Activated gamma-delta T cell treated with anti-CD3 and anti-CD28 coated beads, Interleukin-2, amount 50 U/mL, for 16 hours (primary cell): ENCODE measurements around the gene RIN3.

Experiments used
- DNase-seq: peaks from one replicate; pipeline ENCODE4 v3.0.0-alpha.2; 2020; ENCODE audit warnings: low read depth

Gene RIN3

DNA sequence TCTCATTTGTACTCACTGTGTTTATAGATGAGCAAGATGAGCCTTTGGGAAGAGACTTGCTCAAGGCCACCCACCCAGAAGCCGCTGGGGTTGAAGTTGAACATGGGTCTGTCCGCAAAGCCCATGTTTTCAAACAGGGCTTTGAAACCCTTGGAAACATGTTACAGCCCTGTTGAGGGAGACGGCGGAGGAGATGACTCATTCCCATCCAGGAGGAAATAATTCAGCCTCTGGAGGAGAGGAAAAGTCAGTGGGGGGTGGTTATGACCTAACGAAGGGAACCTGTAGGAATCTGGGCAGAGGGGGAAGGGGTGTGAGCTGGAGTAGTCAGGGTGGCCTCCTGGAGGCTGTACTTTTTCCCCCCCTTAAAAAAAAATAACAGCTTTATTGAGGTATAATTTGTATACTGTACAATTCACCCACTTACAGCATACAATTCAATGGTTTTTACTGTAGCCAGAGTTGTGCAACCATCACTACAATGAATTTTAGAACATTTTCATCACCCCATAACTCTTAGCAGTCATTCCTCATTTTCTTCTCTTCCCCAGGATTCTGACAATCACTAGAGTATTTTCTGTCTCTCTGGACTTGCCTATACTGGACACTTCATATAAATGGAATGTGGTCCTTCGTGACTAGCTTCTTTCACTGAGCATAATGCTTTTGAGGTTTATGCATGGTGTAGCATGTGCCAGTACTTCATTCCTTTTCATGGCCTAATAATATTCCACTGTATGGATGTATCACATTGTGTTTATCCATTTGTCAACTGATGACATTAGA lies 1.9 kb upstream of the RIN3 start:
- no peak for DNase-seq

DNA sequence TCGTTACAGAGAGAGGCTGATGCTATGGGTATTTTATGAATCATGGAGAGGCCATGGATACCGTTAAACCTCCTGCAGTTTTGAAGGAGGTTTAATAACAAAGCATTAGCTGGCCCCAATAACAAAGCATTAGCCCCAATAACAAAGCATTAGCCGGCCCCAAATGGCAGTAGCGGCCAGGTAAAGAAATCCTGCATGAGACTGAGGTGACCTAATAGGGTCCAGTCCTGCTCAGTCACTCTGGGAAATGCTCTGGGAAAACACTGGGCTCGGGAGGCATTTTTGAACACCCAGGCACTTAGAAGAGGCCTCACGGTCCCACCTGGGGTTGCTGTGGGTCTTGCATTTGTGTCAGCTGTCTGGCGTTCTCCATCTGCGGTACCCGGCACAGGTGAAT lies 776 bp upstream of the RIN3 start:
- DNase-seq = no peak

DNA sequence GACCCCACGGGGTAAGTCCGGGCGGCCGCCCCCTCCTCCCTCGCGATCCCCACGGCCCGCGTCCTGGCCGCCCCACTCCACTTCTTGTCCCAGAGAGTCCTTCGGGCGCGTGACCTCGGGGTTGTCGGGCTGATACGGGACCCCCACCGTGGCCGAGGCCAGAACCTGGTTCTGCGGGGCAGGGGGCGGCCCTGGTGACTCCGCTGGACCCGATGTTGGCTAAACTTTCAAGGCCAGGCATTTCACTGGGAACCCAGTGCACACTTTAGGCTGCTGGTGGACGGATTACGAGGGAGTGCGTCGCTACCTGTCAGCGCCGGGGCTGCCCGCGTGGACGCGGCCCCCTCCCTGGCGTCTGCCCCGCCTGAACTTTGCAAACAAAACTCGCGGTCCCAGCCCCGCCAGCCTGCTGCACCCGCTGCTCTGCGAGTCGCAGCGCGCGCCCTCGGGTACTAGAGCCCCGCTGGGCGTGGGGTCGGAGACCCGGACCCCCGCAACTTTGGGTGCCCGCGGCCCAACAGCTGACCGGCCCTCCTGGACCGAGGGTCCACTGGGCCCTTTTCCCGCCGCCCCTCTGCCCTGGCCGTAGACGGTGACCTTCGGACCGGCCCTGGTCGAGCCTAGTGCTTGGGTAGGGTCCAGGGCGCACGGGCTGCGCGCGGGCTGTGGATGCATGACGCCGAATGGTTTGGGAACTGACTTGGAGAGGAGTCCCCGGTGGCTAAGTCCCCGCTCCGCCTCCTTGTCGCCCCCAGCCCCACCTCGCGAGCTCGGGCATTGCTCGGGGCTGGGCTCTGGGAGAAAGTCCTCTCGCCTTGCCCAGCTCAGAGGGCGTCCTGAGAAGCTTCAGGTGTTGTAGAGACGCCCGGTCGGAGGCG lies 624 bp downstream of the RIN3 start:
- no peak for DNase-seq

DNA sequence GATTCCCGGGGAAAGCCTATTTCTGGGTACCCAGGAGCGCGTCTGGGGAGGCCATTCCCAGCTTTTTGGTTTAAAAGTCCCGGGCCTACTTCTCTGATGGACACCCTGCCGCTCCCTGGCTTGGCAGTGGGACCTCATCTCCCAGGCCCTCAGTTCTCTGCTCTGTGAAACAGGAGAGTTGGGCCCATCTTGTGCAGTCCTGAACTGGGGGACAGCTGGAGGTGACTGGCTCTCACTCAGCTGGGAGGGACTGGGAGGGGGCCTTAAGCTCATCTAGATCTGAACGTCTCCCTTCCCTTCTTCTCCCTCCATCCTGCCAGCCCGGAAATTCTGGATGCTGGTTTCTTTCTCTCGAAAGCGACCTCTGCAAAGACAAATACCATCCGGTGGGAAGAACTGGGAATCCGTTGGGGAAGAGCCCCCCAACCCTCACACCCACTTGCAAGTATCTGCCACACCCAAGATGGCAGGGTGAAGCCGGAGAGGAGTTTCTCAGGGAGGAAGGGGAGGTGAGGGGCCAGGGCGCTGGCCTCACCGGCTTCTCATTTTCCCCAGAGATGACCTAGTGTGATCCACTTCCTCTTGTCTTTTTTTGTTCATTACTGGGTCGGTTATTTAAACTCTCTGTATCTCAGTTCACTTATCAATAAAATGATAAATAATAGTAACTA lies 1.4 kb downstream of the RIN3 start:
- no peak for DNase-seq

DNA sequence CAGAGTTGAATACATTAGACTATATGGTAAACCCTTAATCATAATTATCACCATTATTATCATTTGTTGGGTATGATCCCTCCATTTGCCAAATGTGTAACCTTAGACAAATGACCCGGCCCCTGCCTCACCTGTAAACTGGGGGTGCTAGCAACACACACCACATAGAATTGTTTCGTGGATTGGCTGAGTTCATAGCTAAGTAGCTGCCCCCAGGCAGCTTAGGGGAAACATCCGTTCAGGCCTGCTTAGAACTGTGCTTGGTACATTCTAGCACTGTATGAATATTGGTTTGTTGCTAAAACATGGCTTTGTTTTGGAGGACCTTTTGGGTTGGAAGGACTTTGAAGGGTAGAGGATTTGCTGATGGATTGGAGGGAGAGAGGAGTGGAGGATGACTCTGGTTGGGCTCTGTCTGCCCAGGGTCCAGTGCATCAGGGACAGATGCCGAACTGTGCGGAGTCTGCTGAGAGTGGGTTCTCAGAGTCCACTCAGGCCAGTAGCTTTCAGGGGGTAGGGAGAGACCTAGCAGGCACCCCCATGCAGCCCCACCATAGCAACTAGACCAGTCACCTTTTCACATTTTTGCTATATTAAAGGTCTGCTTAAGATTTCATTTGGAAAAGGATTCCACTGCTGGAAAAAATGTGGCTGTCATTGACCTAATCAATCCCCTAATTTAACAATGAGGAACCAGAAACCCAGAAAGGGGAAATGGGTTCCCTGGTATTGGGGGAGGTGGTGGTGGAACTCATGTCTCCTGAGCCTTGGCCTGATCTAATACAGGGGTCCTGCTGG lies 2.2 kb downstream of the RIN3 start:
- no peak for DNase-seq

DNA sequence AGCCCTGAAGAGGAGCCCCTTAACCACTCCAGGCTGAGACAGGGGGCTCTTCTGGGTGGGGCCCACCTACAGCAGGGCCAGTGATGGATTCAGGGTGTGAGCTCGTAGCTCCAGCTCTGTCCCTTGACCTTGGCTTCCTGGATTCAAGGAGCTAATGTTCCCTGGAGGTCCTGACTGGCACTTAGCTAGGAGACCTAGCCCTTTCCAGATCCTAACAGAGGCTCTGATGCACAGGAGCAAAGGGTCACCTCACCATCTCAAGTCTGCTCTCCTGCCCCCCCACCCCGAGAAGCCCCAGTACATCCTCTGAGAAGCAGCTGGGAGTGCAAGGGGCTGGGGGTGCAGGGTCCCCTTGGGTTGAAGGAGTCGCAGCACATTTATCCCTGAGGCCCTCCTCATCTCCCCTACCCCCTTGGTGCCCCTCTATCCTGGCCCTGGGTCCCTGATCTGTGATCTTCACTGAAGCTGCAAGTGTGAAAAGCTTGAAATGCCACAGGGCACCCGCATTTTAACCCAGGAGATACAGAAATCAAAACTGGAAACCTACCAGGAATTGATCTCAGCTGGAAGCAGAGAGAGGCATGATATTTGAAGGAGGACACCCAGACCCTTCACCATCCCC lies 2.9 kb downstream of the RIN3 start:
- DNase-seq = no peak

DNA sequence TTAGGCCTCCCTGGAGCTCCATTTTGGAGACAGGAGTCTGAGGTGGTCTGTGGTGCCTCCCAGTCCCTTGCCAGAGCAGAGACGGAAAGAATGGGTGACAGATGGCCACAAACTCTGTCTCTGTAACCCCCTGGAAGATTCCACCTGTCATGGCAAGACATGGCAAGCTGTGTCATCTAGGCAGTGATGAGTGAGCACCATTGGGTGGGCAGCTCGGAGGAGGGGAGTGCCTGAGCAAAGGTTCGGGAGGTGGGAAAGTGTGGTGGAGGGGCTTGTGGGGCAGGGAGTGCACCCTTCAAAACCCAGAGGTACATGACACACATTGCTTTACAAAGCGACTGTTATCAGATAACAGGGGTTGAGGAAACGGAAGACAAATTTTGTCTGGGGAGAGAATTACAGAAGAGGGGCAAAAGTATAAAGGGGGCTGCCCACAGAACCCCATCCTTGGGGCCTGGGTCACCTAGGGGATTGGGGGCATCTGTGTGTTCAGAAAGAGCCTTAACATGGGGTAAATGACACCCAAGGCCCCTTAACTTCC lies 3.5 kb downstream of the RIN3 start:
- peak; percentile 44 for DNase-seq

DNA sequence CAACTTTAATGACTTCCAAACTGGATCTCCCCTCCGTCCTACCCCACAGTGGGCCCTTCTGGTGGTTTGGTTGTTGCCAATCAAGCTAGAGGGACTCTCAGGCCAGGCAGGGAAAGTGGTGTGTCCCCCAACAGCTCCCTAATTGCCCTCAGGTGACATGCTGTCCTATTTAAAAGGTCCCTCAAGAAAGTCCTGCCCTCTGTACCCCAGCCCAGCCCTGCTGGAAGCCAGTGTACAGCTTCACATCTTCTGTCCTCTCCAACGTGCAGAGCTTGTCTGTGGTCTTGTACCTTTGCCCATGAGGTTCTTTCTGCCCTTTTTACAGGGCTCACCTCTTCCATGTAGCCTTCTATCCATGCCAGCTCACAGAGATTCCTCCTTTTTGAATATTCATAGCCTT lies 4.2 kb downstream of the RIN3 start:
- no peak for DNase-seq

DNA sequence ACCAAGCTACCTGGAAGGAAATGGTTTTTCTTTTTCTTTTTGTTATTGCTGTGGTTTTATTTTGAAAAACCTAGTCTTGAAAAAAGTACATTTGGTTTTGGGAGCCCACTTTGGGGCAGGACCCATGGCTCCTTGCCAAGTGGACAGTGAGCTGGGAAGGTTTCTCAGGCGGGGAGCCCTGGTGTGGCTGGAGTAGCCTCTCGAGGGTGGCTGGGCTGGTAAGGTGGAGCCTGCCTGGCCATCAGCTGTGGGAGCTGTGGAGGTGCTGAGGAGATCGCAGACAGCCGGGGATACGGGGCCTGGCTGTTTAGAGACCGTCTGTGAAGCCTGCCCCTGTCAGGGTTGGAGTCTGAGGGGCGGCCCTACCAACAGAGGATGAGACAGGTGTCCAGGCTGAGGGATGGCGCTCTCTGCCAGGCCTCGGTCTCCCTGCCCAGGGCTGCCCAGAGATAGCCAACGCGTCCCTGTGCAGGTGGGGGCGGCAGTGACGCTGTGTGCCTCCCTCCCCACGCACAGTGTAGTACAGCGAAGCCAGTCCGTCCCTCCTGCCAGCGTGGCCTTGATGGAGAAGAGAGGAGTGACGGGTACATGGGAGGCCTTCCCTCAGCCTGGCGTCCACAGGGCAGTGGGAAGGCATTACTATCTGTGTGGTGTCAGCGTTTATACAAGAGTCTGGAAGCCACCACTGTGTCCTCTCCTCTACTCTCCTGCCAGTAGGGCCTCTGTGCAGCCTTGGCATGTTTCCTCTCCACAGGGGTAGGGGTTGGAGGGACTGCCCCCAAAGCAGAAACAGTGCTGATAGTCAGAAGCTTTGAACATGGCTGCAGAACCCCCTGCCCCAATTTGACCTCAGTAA lies 5.9 kb downstream of the RIN3 start:
- DNase-seq = no peak

DNA sequence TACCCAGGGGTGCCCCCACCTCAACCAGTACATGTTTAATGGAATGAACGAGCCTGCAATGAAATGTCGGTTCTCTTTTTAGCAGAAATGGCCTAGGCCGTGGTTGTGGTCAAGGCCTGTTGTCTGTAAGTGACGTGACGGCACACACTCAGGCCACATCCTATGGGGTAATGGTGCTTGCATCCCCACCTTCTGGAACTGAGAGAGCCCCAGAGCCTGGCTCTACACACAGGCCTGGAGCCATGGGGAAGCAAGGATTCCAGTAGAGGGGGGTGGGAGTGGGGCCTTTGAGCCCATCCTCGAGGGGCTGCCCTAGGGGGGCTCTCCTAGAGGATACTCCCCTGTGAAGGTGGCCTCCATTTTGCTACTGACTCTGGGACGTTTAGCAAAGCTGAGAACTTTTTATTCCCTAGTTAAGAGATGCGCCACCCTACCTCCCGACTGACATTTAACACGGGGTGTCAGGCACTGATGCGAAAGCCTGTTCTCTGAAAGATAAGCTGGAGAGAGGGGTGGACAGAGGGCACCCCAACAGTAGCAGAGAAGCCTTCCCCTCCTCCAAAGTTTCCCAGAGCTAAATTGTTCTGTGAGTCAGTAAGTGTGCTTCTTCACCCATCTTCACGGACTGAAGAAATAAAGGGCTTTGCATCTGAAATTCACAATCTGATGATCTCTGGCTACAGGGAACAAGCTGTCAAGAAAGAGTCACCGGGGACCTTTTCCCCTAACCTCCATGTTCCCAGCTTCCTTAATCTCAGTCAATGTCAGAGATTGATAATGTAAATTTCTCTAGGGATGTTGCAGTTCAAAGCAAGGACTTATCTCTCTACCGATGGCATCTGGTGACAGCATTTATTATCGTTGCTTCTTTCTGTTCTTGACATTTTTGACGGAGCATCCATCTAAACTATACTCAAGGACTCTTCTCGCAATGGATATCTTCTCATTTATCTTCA lies 6.8 kb downstream of the RIN3 start:
- DNase-seq = no peak

DNA sequence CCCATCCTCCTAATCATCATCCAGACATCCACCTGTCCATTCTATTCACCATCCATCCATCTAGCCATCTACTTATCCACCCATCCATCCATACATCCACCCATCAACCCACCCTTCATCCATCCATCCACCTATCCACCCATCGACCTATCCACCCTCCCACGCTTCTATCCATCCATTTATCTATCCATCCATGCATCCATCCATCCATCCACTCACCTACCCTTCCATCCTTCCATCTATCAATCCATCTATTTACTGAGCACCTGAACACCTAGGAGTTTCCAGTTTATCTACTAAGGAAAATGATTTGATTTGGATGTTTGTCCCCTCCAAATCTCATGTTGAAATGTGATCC lies 7.5 kb downstream of the RIN3 start:
- DNase-seq = no peak

DNA sequence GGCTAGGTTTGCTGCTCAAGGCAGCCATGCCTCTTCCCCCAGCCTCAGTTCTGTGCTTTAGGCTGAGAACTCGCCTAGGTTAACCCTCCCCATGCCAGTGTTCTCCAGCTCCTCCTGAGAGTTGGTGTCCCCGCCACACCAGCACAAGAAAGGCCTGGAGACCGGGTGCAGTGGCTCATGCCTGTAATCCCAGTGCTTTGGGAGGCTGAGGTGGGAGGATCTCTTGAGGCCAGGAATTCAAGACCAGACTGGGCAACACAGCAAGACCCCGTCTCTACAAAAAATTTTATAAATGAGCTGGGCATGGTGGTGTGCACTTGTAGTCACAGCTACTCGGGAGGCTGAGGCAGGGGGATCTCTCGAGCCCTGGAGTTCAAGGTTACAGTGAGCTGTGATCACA lies 10.2 kb downstream of the RIN3 start:
- no peak for DNase-seq

DNA sequence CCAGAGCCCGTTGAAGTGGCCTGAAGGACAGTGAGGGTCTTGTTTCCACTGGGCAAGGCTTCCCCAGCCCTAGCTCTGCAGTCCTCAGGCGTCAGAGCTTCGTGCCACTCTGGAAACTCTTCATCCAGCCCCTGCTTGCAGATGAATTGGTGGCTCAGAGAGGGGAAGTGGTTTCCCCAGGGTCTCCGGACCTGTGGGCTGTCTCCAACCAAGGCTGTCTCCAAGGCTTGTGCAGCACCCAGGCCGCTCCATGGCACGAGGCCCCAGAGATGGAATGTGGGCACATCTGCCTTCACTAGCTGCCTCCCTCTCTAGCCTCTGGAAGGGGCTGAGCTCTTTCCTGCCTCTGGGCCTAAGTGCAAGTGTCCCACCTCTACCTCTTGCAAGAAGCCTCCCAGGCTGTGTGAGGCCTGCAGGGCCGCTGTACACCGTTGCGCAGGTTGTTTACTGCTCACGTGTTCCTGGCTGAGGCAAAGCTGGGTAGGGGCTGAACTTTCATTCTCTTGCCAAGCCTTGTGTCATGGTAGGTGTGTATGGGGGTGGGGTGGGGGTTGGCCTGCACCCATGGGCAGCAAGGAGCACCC lies 11.1 kb downstream of the RIN3 start:
- no peak for DNase-seq

DNA sequence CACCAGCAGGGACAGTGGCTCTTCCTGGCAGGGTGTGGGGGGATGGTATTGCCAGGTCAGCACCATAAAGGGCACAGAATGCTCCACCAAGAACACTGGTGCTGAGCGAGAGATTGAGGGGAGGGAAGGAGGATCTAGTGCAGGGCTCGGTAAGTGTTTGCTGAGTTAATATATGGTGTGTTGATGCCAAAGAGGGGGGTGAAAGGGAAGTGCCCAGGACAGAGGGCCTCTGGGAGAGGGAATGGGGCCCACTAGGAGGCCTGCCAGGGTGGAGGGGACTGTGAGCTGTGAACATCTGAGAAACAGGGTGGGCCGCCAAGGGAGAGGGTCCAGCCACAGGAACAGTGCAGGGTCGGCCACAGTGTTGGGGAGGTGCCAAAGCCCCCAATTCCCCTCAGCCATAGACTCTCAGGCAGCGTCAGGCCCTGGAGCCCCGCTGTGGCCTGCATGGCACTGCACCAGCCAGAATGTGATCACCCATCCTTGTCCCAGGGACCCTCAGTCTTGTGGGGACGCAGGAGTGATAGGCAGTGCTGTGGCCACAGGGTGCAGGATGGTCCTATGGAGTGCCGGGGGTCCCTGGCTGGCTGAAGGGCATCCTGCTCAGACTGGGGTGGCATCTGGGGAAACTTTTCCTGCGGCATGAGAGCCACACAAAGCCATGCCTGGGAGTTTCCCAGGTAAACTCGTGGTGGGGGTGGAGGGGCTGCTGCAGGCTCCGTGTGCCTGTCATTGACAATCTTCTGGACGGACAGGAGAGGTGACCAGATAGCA lies 11.9 kb downstream of the RIN3 start:
- no peak for DNase-seq

DNA sequence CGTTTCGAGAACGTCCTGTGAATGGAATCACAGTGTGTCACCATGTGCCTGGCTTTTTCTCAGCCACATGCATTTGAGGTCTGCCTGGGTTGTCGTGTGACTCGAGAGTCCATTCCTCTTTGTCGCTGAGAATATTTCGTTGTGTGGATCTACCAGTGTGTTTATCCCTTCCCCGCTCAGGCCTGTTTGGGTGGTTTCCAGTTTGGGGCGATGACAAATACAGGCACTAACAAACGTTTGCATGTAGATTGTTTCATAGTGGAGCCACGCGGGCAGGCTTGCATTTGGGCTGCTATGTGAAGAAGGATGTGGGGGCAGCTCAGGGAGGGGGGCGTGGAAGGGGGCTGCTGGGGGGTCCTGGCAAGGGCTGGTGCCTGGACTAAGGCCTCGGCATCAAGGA lies 14.1 kb downstream of the RIN3 start:
- no peak for DNase-seq

DNA sequence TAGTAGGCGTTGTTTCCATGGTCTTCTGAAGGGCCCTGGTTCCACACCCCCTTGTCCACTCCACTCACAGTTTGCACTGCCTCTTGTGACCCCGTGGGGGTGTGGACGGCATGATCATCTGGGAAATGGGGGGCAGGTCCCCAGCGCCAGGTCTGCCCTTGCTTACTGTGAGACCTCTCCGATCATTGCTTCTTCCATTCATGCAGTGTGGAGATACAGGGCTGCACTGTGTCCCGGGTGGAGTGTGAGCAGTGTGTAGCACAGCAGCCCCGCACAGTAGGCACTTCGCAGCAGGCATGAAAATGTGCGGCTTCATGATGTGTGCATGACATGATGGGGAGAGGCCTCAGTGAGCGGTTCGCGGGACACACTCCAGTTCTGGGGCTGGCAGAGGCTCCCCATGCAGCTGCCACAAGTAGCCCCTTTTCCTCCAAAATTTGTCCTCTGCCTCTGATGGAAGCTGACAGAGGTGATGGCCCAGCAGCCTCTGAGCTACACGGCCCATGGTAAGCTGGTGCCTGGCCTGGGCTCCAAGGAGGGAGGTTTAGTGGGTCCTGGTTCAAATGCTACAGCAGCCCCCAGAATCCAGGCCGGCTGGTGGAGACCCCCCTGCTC lies 15.0 kb downstream of the RIN3 start:
- no peak for DNase-seq

DNA sequence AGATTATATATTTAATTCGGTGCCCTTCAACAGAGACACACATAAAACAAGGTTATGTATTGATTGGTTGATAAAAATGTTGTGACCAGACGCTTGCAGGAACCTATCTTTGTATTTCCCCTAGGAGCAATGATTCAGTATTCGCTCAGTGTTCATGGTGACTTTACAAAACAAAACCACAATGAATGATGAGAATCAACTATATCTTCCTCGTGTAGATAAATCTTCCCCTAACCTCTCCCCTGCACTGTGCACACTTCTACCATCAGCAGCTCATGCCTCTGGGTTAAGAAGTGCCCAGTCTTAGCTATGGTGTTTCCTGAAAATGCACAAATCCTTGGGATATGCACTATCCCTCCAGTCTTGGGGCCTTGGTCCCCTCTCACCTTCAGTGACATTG lies 16.3 kb downstream of the RIN3 start:
- no peak for DNase-seq
